Measurements from ENCODE around the gene RYR1.

DNA sequence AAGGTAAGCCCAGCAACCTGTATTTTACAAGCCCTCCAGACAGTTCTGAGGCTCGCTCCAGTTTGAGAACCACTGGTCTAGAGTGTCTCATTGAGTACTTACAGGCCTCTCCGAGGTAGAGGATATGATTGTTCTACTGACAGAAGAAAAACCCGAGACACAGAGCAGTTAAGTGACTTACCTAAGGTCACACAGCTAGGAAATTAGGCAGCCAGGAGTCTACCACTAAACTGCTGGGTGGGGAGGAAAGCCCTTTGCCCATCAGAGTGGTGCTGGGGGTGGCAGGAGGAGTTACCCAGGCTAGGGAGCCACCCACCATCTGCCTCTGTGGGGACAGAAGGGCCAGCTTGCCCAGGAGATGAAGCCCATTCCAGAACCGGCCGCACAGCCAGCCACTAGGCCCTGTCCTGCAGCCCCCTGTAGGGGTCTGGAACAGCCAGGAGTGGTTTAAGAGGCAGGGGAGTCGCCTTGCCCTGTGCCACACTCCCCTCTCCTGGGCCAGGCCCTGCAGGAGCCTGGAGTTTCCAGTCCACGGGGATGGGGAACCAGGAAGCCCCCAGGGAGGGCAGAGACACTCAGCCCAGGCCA lies 8.2 kb upstream of the RYR1 start:
- TF ChIP-seq, protein P1, sequence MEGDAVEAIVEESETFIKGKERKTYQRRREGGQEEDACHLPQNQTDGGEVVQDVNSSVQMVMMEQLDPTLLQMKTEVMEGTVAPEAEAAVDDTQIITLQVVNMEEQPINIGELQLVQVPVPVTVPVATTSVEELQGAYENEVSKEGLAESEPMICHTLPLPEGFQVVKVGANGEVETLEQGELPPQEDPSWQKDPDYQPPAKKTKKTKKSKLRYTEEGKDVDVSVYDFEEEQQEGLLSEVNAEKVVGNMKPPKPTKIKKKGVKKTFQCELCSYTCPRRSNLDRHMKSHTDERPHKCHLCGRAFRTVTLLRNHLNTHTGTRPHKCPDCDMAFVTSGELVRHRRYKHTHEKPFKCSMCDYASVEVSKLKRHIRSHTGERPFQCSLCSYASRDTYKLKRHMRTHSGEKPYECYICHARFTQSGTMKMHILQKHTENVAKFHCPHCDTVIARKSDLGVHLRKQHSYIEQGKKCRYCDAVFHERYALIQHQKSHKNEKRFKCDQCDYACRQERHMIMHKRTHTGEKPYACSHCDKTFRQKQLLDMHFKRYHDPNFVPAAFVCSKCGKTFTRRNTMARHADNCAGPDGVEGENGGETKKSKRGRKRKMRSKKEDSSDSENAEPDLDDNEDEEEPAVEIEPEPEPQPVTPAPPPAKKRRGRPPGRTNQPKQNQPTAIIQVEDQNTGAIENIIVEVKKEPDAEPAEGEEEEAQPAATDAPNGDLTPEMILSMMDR (IDR thresholded peaks at IDR 0.05) = no peak
- TF ChIP-seq ZFX (IDR thresholded peaks at IDR 0.05; ENCODE audit: borderline replicate concordance) = no peak

Measured in 22Rv1 (cell line).